Stimulated activated naive B cell treated with anti-CD40 and anti-IgM and Interleukin-4, amounts not matched to agents 10 μg/mL and 1 μg/mL and 100 μg/mL, for 72 hours (primary cell): ENCODE data around the gene TJP3.
A peak's percentile ranks its signal among the peaks of the same experiment; 100 is the strongest.
"Not testable (repeated sequence)": the region's sequence is repeated elsewhere in the genome, so short reads cannot be mapped to it uniquely, and the experiment has no call there.

Source experiments
- ATAC-seq, 2 donors: fragments of 150-1000 bp; cut with Tn5 transposase; replicated peaks; 2 replicates each; pipeline ENCODE4 v1.10.0; 2021; ENCODE audit warnings: moderate library complexity in 1 of 2
- DNase-seq: peaks from one replicate; pipeline ENCODE4 v3.0.0; 2021
- H3K27ac Mint-ChIP-seq: one replicate; pipeline ENCODE4 v1.8.0; 2022; ENCODE audit warnings: mild to moderate bottlenecking, mixed read lengths
- H3K27me3 Mint-ChIP-seq, 2 donors: one replicate each; pipeline ENCODE4 v1.8.0; 2022; ENCODE audit warnings: mixed read lengths in 2 of 2
- H3K36me3 Mint-ChIP-seq, 2 donors: one replicate each; pipeline ENCODE4 v1.8.0; 2022; ENCODE audit warnings: mixed read lengths in 2 of 2, mild to moderate bottlenecking in 1 of 2
- H3K4me1 Mint-ChIP-seq, 2 donors: one replicate each; pipeline ENCODE4 v1.8.0; 2022; ENCODE audit warnings: mixed read lengths in 2 of 2, mild to moderate bottlenecking in 1 of 2
- H3K4me3 Mint-ChIP-seq, 2 donors: one replicate each; pipeline ENCODE4 v1.8.0; 2022; ENCODE audit warnings: mild to moderate bottlenecking in 2 of 2, mixed read lengths in 2 of 2, moderate library complexity in 1 of 2
- H3K9me3 Mint-ChIP-seq, 2 donors: one replicate each; pipeline ENCODE4 v1.8.0; 2022; ENCODE audit warnings: mixed read lengths in 2 of 2, mild to moderate bottlenecking in 1 of 2

The TJP3 gene

DNA sequence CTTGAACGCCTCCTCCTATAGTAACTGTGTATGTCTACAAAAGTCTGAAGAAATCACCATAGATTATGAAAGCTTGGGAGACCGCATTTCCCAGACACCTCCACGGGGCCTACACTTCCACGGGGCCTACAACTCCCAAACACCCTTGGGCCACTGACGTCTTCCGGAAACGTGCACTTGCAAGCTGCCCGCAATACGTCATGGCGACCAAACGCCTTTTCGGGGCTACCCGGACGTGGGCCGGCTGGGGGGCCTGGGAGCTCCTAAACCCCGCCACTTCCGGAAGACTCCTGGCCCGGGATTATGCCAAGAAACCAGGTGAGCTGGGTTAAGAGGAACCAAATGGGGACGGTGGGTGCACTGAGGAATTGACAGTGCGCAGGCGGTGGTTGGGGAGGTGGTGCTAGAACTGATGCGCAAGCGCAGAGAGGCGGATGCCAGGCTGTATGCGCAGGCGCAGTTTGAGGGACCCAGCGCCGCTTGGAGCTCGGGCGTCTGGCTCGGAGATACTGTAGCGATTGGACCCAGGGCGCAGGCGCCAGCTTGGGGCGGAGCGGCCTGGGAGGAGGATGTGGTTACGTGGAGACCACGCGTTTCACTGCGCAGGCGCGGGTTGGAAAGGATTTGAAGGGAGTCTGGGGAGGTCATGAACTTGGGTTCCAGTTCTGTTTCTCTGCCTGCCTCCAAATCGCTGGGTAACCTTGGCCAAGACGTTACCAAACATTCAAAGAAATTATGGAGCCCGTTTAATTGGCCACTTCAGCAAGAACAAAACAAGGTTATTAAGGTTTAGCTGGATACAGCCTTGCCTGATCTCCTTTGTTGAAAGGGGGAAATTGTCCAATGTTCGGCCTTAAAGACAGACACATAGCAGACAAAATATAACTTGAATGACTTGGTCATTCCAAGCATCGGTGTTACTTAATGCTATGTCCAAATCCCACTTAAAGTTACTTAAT, 54.6 kb downstream of the TJP3 start, which contains the start of gene MRPL54:
Gene MRPL54, plus strand, starts transcription at position 182 of the 959 bp plus-strand sequence. Its CDS starts 19 bp downstream, at position 201.
- peak within 1 kb of the TSS; percentile 100 for H3K27ac Mint-ChIP-seq
- DNase-seq (peak; percentile 99), ATAC-seq (peak; percentile 88 to 90)
- H3K4me3 Mint-ChIP-seq, result peak within 1 kb of the TSS; percentile 98 to 99
- peaks cover 0 to 2% of the 10 kb centered on the region in 2 donors for H3K9me3 Mint-ChIP-seq
- peaks cover 26 to 45% of the 10 kb centered on the region in 2 donors for H3K4me1 Mint-ChIP-seq
- peaks cover 16 to 24% of the 10 kb centered on the region in 2 donors for H3K36me3 Mint-ChIP-seq
- H3K27me3 Mint-ChIP-seq, result no peaks in the 10 kb centered on the region

GRCh38 chr19:3765121-3765520, 56.9 kb downstream of the TJP3 start:
- no peak overlapping the region for H3K27ac Mint-ChIP-seq
- ATAC-seq (no peak), DNase-seq (no peak)
- no peaks in the 10 kb centered on the region for H3K27me3 Mint-ChIP-seq
- H3K4me1 Mint-ChIP-seq, result peaks cover 20 to 34% of the 10 kb centered on the region in 2 donors
- peaks cover 0 to 2% of the 10 kb centered on the region in 2 donors for H3K9me3 Mint-ChIP-seq
- peaks cover 33 to 37% of the 10 kb centered on the region in 2 donors for H3K36me3 Mint-ChIP-seq
- H3K4me3 Mint-ChIP-seq, result no peak overlapping the region

GRCh38 chr19:3765757-3766156, 57.6 kb downstream of the TJP3 start:
- H3K9me3 Mint-ChIP-seq, H3K27me3 Mint-ChIP-seq, ATAC-seq, DNase-seq, H3K4me3 Mint-ChIP-seq, H3K27ac Mint-ChIP-seq: not testable (repeated sequence)
- peaks cover 20 to 29% of the 10 kb centered on the region in 2 donors for H3K4me1 Mint-ChIP-seq
- peaks cover 33 to 38% of the 10 kb centered on the region in 2 donors for H3K36me3 Mint-ChIP-seq

- H3K9me3 Mint-ChIP-seq, result peaks cover 0 to 2% of the 10 kb centered on the region in 2 donors
- H3K36me3 Mint-ChIP-seq, result peaks cover 34 to 39% of the 10 kb centered on the region in 2 donors
- H3K27ac Mint-ChIP-seq, result peak overlapping the region; percentile 47
- no peak for ATAC-seq
- DNase-seq, result no peak
- H3K4me3 Mint-ChIP-seq, result no peak overlapping the region
- no peaks in the 10 kb centered on the region for H3K27me3 Mint-ChIP-seq
- peaks cover 14 to 22% of the 10 kb centered on the region in 2 donors for H3K4me1 Mint-ChIP-seq
Measured at GRCh38 chr19:3766520-3766919, 58.3 kb downstream of the TJP3 start.

- no peak for DNase-seq
- H3K36me3 Mint-ChIP-seq, result peaks cover 34 to 39% of the 10 kb centered on the region in 2 donors
- no peak overlapping the region for H3K4me3 Mint-ChIP-seq
- no peaks in the 10 kb centered on the region for H3K9me3 Mint-ChIP-seq
- H3K27me3 Mint-ChIP-seq, result no peaks in the 10 kb centered on the region
- H3K27ac Mint-ChIP-seq, result no peak overlapping the region
- H3K4me1 Mint-ChIP-seq, result peaks cover 9 to 17% of the 10 kb centered on the region in 2 donors
- no peak for ATAC-seq
Measured at GRCh38 chr19:3767050-3767449, 58.9 kb downstream of the TJP3 start.

GRCh38 chr19:3768015-3768747, 60.0 kb downstream of the TJP3 start:
- DNase-seq, result no peak
- H3K9me3 Mint-ChIP-seq, result no peaks in the 10 kb centered on the region
- no peak overlapping the region for H3K27ac Mint-ChIP-seq
- H3K36me3 Mint-ChIP-seq, result peaks cover 30 to 36% of the 10 kb centered on the region in 2 donors
- no peak for ATAC-seq
- H3K27me3 Mint-ChIP-seq, result no peaks in the 10 kb centered on the region
- H3K4me3 Mint-ChIP-seq, result no peak overlapping the region
- peaks cover 6 to 14% of the 10 kb centered on the region in 2 donors for H3K4me1 Mint-ChIP-seq

DNA sequence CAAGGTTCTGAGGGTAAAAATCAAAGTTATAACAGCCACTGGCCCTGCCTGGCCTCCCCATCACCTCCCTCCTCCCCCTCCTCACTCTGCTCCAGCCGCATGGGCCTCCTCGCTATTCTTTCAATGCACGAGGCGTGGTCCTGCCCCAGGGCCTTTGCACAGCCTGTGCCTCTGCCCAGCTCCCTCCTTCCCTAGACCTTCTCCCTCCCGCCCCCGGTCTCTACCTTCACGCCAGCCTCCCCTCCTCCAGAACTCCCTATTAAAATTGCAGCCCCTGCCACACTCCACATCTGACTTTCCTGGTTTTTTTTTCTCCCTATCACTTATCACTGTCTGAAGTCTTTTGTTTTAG, 60.5 kb downstream of the TJP3 start:
- Mint-ChIP-seq H3K27me3 (no peaks in the 10 kb centered on the region), H3K4me1 (peaks cover 6 to 16% of the 10 kb centered on the region in 2 donors), H3K27ac (no peak overlapping the region), H3K9me3 (no peaks in the 10 kb centered on the region), H3K36me3 (peaks cover 30 to 36% of the 10 kb centered on the region in 2 donors), H3K4me3 (no peak overlapping the region)
- DNase-seq (no peak), ATAC-seq (no peak)

DNA sequence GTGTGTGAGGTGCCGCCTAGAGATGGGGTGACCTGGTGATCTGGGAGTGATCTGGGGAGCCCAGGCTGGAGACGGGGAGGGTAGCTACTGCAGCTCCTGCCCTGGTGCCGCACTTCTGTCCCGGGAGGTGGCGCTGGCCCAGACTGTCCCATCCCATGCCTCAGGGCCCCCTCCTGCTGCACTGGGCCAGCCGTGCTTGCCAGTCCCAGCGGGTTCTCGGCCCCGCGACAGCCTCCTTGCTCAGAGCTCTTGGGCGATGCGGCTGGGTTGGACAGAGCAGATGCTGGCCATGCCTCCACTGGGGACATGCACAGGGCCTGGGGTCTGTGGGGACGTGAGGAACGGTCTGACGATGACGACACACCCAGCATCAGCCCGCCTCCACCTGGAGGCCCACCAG, 61.3 kb downstream of the TJP3 start:
- Mint-ChIP-seq H3K36me3 (peaks cover 30 to 36% of the 10 kb centered on the region in 2 donors), H3K27me3 (no peaks in the 10 kb centered on the region), H3K27ac (no peak overlapping the region), H3K9me3 (no peaks in the 10 kb centered on the region), H3K4me3 (no peak overlapping the region), H3K4me1 (peaks cover 6 to 19% of the 10 kb centered on the region in 2 donors)
- DNase-seq (no peak), ATAC-seq (no peak)

DNA sequence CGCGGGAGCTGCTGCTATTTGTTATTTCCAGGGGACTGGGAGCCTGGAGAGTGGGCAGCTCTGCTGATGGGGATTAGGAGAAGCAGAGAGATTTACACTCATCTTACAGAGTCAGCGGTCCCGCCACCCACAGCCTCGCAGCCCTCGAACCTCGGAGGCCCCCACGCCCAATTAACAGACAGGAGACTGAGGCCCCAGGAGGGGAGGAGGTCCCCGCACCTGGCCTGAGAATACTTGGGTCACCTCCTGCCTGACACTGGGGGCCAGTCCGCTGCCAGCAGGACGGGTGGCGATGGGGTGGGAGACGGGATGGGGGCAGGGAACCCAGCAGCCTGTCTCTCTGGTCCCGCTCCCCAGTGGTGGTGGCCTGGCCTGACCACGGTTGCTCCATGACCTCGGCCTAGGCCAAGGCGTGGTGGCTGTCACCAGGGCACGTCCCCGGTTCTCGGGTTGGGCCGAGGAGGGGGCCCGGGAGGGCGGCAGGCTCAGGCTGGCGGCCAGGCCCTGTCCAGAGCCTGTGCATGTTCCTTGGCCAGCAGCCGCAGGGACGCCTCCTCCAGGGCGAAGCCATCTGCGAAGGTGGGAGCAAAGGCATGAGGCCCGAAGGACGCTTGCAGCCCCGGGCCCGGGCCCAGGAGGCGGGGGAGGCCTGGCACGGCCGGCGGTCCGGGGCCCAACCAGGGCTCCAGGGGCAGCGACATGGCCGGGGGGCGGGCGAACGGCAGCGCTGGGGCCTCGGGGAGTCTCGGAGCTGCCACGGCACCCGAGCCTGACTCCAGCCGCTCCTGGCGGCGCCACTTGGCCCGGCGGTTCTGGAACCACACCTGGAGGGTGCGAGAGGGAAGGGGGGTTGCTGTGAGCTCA, 62.2 kb downstream of the TJP3 start:
- no peak overlapping the region for H3K4me3 Mint-ChIP-seq
- H3K9me3 Mint-ChIP-seq, result no peaks in the 10 kb centered on the region
- H3K27ac Mint-ChIP-seq, result no peak overlapping the region
- H3K27me3 Mint-ChIP-seq, result no peaks in the 10 kb centered on the region
- H3K36me3 Mint-ChIP-seq, result peaks cover 30 to 36% of the 10 kb centered on the region in 2 donors
- H3K4me1 Mint-ChIP-seq, result peaks cover 6 to 19% of the 10 kb centered on the region in 2 donors
- ATAC-seq (no peak), DNase-seq (no peak)

DNA sequence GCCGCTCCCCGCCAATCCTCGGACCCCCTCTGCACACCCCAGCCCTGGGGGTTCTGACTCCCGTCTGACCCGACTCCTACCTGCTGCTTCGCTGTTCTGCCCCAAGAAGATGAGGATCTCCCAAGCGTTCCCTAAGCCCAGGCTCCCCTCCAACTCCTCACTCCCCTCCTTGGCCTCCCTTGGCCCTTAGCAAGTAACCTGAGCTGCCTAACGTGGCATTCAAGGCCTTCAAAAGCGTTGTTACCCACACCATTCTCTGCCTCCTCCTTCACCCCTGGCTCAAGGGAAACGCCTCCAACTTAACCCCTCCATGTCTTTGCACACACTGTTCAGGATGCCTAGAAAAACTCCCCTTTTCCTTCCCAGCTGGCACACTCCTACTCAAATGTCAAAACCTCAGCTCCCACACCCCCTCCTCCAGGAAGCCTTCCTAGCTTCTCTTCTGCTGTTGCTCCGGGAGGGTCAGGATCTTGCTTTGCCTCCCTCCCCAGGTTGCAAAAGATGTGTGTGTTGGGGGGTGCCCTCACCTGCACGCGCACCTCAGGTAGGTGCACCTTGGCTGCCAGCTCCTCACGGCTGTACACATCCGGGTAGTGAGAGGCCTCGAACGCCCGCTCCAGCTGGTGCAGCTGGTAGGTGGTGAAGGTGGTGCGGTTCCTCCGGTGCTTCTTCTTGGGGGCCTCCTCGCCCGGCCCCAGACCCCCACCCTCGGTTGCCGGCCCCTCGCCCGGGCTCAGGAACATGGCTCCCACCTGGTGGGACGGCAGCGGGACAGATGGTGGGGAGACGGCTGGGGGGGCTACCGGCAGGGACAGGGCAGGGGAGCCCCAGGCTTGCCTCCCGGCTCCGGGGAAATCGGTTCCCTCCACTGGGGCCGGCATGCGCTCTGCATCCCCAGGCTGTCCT, 63.1 kb downstream of the TJP3 start:
- DNase-seq (no peak), ATAC-seq (no peak)
- no peak overlapping the region for H3K4me3 Mint-ChIP-seq
- H3K27ac Mint-ChIP-seq, result no peak overlapping the region
- H3K4me1 Mint-ChIP-seq, result peaks cover 5 to 17% of the 10 kb centered on the region in 2 donors
- H3K27me3 Mint-ChIP-seq, result no peaks in the 10 kb centered on the region
- no peaks in the 10 kb centered on the region for H3K9me3 Mint-ChIP-seq
- peaks cover 28 to 39% of the 10 kb centered on the region in 2 donors for H3K36me3 Mint-ChIP-seq

- ATAC-seq, result no peak
Measured at GRCh38 chr19:3771906-3772455, 63.8 kb downstream of the TJP3 start, which contains the start of gene RAX2. Gene RAX2, minus strand, starts transcription at chr19:3772228. Its CDS starts 486 bp downstream, at chr19:3771742.

GRCh38 chr19:3773814-3774515, 65.8 kb downstream of the TJP3 start:
- Mint-ChIP-seq H3K4me3 (no peak overlapping the region), H3K36me3 (peaks cover 11 to 31% of the 10 kb centered on the region in 2 donors), H3K4me1 (peaks cover 4 to 10% of the 10 kb centered on the region in 2 donors), H3K9me3 (peaks cover 0 to 3% of the 10 kb centered on the region in 2 donors), H3K27ac (no peak overlapping the region), H3K27me3 (no peaks in the 10 kb centered on the region)
- no peak for ATAC-seq
- DNase-seq, result no peak

More at GRCh38 chr19:3771906-3772455, 63.8 kb downstream of the TJP3 start, which contains the start of gene RAX2:
- Mint-ChIP-seq H3K4me3 (no peak within 1 kb of the TSS), H3K36me3 (peaks cover 22 to 39% of the 10 kb centered on the region in 2 donors), H3K27me3 (no peaks in the 10 kb centered on the region), H3K27ac (no peak within 1 kb of the TSS), H3K9me3 (peaks cover 0 to 3% of the 10 kb centered on the region in 2 donors), H3K4me1 (peaks cover 4 to 10% of the 10 kb centered on the region in 2 donors)
- DNase-seq, result no peak
